Activated T-helper 1 cell treated with anti-CD3 and anti-CD28 coated beads, Interleukin-12 subunit alpha, Interleukin-12 subunit beta, Interleukin-2, Interleukin-4 antibody, amounts not matched to agents 30 ng/mL and 10 ng/mL and 1 ng/mL, durations not matched to agents 14 hours and 24 hours and 36 hours (primary cell): ENCODE data around the gene PHYHIPL. TPM values are rescaled to one million over a fixed set of nuclear protein-coding genes. Genes with fewer than 3 reads are reported as not detected.

ENCODE experiments used
- DNase-seq: peaks from one replicate; pipeline ENCODE4 v3.0.0; 2021; ENCODE audit warnings: low spot score
- H3K27ac Mint-ChIP-seq: one replicate; pipeline ENCODE4 v1.8.0; 2021; ENCODE audit warnings: mild to moderate bottlenecking, mixed read lengths
- H3K27me3 Mint-ChIP-seq: one replicate; pipeline ENCODE4 v1.8.0; 2022; ENCODE audit warnings: mild to moderate bottlenecking, moderate library complexity, mixed read lengths; ENCODE audit not compliant: insufficient read depth
- H3K36me3 Mint-ChIP-seq: one replicate; pipeline ENCODE4 v1.8.0; 2021; ENCODE audit warnings: low read depth, mixed read lengths
- H3K4me1 Mint-ChIP-seq: one replicate; pipeline ENCODE4 v1.8.0; 2021; ENCODE audit warnings: low read depth, mixed read lengths
- H3K4me3 Mint-ChIP-seq: one replicate; pipeline ENCODE4 v1.8.0; 2021; ENCODE audit warnings: mild to moderate bottlenecking, moderate library complexity, mixed read lengths
- H3K9me3 Mint-ChIP-seq: one replicate; pipeline ENCODE4 v1.8.0; 2021; ENCODE audit warnings: mixed read lengths
- intact Hi-C: fragments of 100-400 bp; cut with micrococcal nuclease; formaldehyde crosslinking; loops from one replicate; pipeline ENCODE4 v1.15.1; 2024
- total RNA-seq: library from RNA; stranded (reverse); gene quantifications from 2 replicates; pipeline ENCODE4 v1.2.3, GENCODE V29; 2022

Gene PHYHIPL
- not detected in 2 replicates for total RNA-seq

- DNase-seq, result no peak
- H3K4me1 Mint-ChIP-seq, result peaks cover 5% of the 10 kb centered on the region
- H3K4me3 Mint-ChIP-seq, result no peak within 1 kb of the TSS
- H3K36me3 Mint-ChIP-seq, result no peaks in the 10 kb centered on the region
- intact Hi-C loops, result no loop called here
- H3K9me3 Mint-ChIP-seq, result no peaks in the 10 kb centered on the region
- peaks cover 13% of the 10 kb centered on the region for H3K27me3 Mint-ChIP-seq
- H3K27ac Mint-ChIP-seq, result no peak within 1 kb of the TSS
Measured at GRCh38 chr10:59176241-59177030, at the start of gene PHYHIPL. PHYHIPL (plus strand) TSS chr10:59176643; CDS start chr10:59176854, 211 bp downstream.

- intact Hi-C loops, result no loop called here
Measured at GRCh38 chr10:59126991-59127390, 49.5 kb upstream of the PHYHIPL start.

GRCh38 chr10:59127991-59128390 is 48.5 kb upstream of the PHYHIPL start:
- no peak for DNase-seq
- Mint-ChIP-seq H3K4me1 (no peaks in the 10 kb centered on the region), H3K4me3 (no peak overlapping the region), H3K27me3 (peaks cover 1% of the 10 kb centered on the region), H3K9me3 (no peaks in the 10 kb centered on the region), H3K27ac (no peak overlapping the region), H3K36me3 (no peaks in the 10 kb centered on the region)
- intact Hi-C loops, result no loop called here

More at GRCh38 chr10:59126991-59127390, 49.5 kb upstream of the PHYHIPL start:
- Mint-ChIP-seq H3K4me3 (no peak overlapping the region), H3K36me3 (no peaks in the 10 kb centered on the region), H3K9me3 (no peaks in the 10 kb centered on the region), H3K4me1 (no peaks in the 10 kb centered on the region), H3K27ac (no peak overlapping the region), H3K27me3 (peaks cover 1% of the 10 kb centered on the region)
- no peak for DNase-seq

GRCh38 chr10:59129867-59130266 is 46.6 kb upstream of the PHYHIPL start:
- H3K27ac Mint-ChIP-seq, result no peak overlapping the region
- no peaks in the 10 kb centered on the region for H3K9me3 Mint-ChIP-seq
- H3K4me3 Mint-ChIP-seq, result no peak overlapping the region
- no peak for DNase-seq
- no peaks in the 10 kb centered on the region for H3K4me1 Mint-ChIP-seq
- intact Hi-C loops, result no loop called here
- no peaks in the 10 kb centered on the region for H3K36me3 Mint-ChIP-seq
- H3K27me3 Mint-ChIP-seq, result no peaks in the 10 kb centered on the region

GRCh38 chr10:59131666-59132065 is 44.8 kb upstream of the PHYHIPL start:
- no peak for DNase-seq
- intact Hi-C loops, result no loop called here
- Mint-ChIP-seq H3K27me3 (no peaks in the 10 kb centered on the region), H3K4me1 (no peaks in the 10 kb centered on the region), H3K36me3 (no peaks in the 10 kb centered on the region), H3K9me3 (no peaks in the 10 kb centered on the region), H3K27ac (no peak overlapping the region), H3K4me3 (no peak overlapping the region)

- Mint-ChIP-seq H3K9me3 (no peaks in the 10 kb centered on the region), H3K4me3 (no peak overlapping the region), H3K27ac (no peak overlapping the region), H3K4me1 (no peaks in the 10 kb centered on the region), H3K36me3 (no peaks in the 10 kb centered on the region), H3K27me3 (no peaks in the 10 kb centered on the region)
- intact Hi-C loops, result no loop called here
- DNase-seq, result no peak
Measured at GRCh38 chr10:59133841-59134593, 42.4 kb upstream of the PHYHIPL start.

- Mint-ChIP-seq H3K27ac (no peak overlapping the region), H3K4me1 (no peaks in the 10 kb centered on the region), H3K36me3 (no peaks in the 10 kb centered on the region), H3K4me3 (no peak overlapping the region), H3K9me3 (no peaks in the 10 kb centered on the region), H3K27me3 (no peaks in the 10 kb centered on the region)
- intact Hi-C loops, result no loop called here
- no peak for DNase-seq
Measured at GRCh38 chr10:59134785-59135184, 41.7 kb upstream of the PHYHIPL start.

GRCh38 chr10:59135275-59135674 is 41.2 kb upstream of the PHYHIPL start:
- no peaks in the 10 kb centered on the region for H3K4me1 Mint-ChIP-seq

GRCh38 chr10:59138052-59138451 is 38.4 kb upstream of the PHYHIPL start:
- Mint-ChIP-seq H3K36me3 (no peaks in the 10 kb centered on the region), H3K4me1 (no peaks in the 10 kb centered on the region), H3K9me3 (no peaks in the 10 kb centered on the region), H3K27me3 (no peaks in the 10 kb centered on the region), H3K4me3 (no peak overlapping the region), H3K27ac (no peak overlapping the region)
- DNase-seq, result no peak
- intact Hi-C loops, result no loop called here

More at GRCh38 chr10:59135275-59135674, 41.2 kb upstream of the PHYHIPL start:
- H3K9me3 Mint-ChIP-seq, result no peaks in the 10 kb centered on the region
- no peak for DNase-seq
- H3K27ac Mint-ChIP-seq, result no peak overlapping the region
- H3K36me3 Mint-ChIP-seq, result no peaks in the 10 kb centered on the region
- no peak overlapping the region for H3K4me3 Mint-ChIP-seq
- no peaks in the 10 kb centered on the region for H3K27me3 Mint-ChIP-seq
- intact Hi-C loops, result no loop called here

- no peak overlapping the region for H3K4me3 Mint-ChIP-seq
- H3K27me3 Mint-ChIP-seq, result no peaks in the 10 kb centered on the region
- no peak for DNase-seq
- no peaks in the 10 kb centered on the region for H3K36me3 Mint-ChIP-seq
- intact Hi-C loops, result no loop called here
- no peaks in the 10 kb centered on the region for H3K4me1 Mint-ChIP-seq
- no peaks in the 10 kb centered on the region for H3K9me3 Mint-ChIP-seq
- no peak overlapping the region for H3K27ac Mint-ChIP-seq
Measured at GRCh38 chr10:59143544-59143943, 32.9 kb upstream of the PHYHIPL start.

- intact Hi-C loops, result no loop called here
- H3K4me3 Mint-ChIP-seq, result no peak overlapping the region
- H3K27ac Mint-ChIP-seq, result no peak overlapping the region
- H3K36me3 Mint-ChIP-seq, result no peaks in the 10 kb centered on the region
- no peak for DNase-seq
- no peaks in the 10 kb centered on the region for H3K4me1 Mint-ChIP-seq
- no peaks in the 10 kb centered on the region for H3K27me3 Mint-ChIP-seq
- no peaks in the 10 kb centered on the region for H3K9me3 Mint-ChIP-seq
Measured at GRCh38 chr10:59148701-59149100, 27.7 kb upstream of the PHYHIPL start.

- H3K4me3 Mint-ChIP-seq, result no peak overlapping the region
- H3K27me3 Mint-ChIP-seq, result no peaks in the 10 kb centered on the region
- no peaks in the 10 kb centered on the region for H3K9me3 Mint-ChIP-seq
- no peak for DNase-seq
- H3K4me1 Mint-ChIP-seq, result no peaks in the 10 kb centered on the region
- intact Hi-C loops, result no loop called here
- no peak overlapping the region for H3K27ac Mint-ChIP-seq
- H3K36me3 Mint-ChIP-seq, result no peaks in the 10 kb centered on the region
Measured at GRCh38 chr10:59155556-59155955, 20.9 kb upstream of the PHYHIPL start.

GRCh38 chr10:59167512-59167911 is 8.9 kb upstream of the PHYHIPL start:
- Mint-ChIP-seq H3K27ac (no peak overlapping the region), H3K36me3 (no peaks in the 10 kb centered on the region), H3K9me3 (no peaks in the 10 kb centered on the region), H3K27me3 (no peaks in the 10 kb centered on the region), H3K4me3 (no peak overlapping the region), H3K4me1 (no peaks in the 10 kb centered on the region)
- intact Hi-C loops, result no loop called here
- DNase-seq, result no peak
